Stimulated activated CD8-positive, alpha-beta memory T cell treated with anti-CD3 and anti-CD28 coated beads, Interleukin-7, amount 100 ng/mL, for 48 hours (primary cell): ENCODE measurements around the gene SHH.
"Not testable (repeated sequence)": the region's sequence is repeated elsewhere in the genome, so short reads cannot be mapped to it uniquely, and the experiment has no call there.

ENCODE experiments used
- DNase-seq, 2 donors: peaks; one replicate each; pipeline ENCODE4 v3.0.0-alpha.2; 2020; ENCODE audit warnings: low read depth in 1 of 2; ENCODE audit errors: extremely low read depth in 1 of 2

The SHH gene

GRCh38 chr7:155843426-155844018 lies 31.3 kb upstream of the SHH start:
- DNase-seq = no peak

DNA sequence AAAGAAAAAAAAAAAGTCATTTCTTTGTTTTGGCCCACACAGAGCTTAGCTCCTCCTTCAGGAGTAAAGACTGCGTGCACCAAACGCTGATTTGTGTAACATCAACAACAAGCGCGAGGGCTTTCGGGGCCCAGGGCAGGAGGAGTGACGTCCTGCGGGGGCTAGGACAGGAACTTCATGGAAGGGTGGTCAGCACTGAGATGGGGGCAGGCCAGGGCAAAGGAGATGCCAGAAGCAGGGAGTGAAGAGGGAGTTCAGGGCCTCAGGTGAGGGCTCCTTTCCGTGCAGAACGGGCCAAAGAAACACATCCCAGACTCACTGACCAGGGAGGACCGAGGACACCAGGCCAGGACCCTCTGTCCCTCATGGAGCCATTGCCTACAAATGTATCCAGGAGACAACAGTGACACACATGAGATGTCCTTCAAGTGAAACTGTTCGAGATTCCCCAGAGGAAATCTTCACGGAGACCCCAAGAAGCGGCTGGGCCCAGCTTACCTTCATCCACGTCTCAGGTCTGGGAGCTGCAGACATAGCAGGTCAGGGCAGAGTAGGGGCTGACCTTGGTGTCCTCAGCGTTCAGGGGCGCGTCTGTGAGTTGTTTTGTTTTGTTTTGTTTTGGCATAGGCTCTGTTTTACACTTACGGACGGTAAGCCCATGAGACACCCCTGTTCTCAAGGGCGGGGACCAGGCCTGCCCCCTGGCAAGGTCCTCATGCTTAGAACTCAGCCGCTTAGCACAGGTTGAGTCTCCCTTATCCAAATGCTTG lies 30.4 kb upstream of the SHH start:
- DNase-seq = no peak

- DNase-seq = no peak
These were observed 28.6 kb upstream of the SHH start for GRCh38 chr7:155840909-155841308.

DNA sequence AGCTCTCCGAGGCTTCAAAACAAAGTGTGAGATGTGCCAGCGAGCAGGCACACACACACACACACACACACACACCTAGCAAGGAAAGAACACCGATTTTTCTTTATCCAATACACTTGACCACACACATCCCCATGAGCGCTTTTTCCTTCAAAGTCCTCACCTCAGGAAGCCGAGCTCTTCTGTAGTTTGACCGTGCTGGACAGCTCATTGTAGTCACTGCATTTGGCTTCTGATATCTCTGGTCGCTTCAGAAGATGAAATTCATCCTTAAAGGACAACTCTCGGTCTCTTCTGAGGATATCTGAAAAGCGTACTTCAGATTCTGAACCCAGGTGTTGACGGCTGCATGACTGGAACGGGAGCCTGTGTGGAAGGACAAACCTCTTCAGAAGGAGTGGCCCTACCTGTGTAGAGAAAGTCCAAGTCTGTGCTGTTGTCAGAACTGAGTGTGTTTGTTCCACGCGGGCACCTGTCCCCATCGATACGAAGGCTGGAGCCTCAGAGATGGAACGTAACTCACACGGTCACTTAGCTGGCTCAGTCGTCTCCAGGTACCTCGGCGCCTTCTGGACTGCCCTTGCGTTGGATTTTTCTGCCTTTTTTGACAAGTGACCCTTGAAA lies 28.1 kb upstream of the SHH start:
- no peak for DNase-seq

DNA sequence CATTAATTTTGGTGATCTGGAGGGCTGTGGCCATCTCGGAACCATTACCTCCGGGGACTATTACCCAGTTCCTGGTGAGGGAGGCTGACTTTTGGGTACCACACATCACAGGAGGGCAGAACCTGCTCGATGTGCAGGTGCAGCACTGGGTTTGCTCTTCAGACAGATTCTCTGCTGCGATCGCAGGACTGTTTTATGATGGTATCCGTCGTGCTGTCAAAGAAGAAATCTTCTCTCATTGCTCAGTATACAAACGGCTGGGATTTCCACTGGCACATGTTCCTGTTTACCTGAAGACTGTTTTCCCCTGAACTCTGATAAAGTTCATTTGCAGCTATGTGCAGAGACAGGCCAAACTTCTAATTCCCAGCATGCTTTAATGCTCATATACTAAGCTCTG lies 27.2 kb upstream of the SHH start:
- no peak for DNase-seq

GRCh38 chr7:155838312-155838711 lies 26.0 kb upstream of the SHH start:
- DNase-seq = not testable (repeated sequence)

DNA sequence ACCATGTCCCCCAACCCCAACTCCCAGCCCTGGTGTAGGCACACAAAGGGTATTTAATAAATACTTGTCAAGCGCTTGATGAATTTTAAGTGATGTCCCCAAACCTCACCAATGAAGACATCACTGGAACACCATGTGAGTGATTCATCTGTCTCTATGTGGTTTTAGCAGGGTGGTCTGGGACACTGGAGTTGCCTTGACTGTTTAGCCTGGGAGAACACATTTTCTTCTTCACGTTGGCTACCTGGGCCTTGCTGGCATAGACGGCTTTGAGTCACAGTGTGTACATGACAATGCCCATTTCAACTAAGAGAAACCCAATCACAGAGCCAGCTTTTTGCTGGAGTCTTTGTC lies 24.8 kb upstream of the SHH start:
- DNase-seq = no peak

GRCh38 chr7:155836216-155837125 lies 24.2 kb upstream of the SHH start:
- DNase-seq = no peak

GRCh38 chr7:155835446-155836215 lies 23.4 kb upstream of the SHH start:
- no peak for DNase-seq

GRCh38 chr7:155834486-155835048 lies 22.3 kb upstream of the SHH start:
- DNase-seq = no peak

- DNase-seq = no peak
These were observed 21.4 kb upstream of the SHH start for GRCh38 chr7:155833651-155834050.

DNA sequence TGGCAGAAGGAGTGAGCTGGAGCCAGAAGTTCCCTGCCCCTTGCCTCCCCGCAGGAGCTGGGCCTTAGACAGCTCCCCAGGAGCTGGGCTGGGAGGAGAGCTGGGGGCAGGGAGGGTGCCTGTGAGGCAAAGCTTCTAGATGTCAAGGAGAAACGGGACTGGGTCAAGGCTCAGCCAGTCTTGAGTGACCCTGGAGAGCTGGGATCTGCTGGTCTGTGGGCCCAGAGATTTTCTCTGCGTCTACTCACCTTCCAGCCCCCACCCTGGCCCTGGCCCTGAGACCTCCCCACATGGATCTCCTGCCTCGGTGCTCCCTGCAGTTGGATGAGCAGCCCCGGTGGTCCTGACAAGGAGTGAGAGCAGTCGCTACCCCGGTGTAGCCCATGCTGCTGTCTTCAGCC lies 20.3 kb upstream of the SHH start:
- no peak for DNase-seq

GRCh38 chr7:155831807-155832524 lies 19.7 kb upstream of the SHH start:
- DNase-seq = no peak

- DNase-seq = no peak
These were observed 18.9 kb upstream of the SHH start for GRCh38 chr7:155830961-155831806.

DNA sequence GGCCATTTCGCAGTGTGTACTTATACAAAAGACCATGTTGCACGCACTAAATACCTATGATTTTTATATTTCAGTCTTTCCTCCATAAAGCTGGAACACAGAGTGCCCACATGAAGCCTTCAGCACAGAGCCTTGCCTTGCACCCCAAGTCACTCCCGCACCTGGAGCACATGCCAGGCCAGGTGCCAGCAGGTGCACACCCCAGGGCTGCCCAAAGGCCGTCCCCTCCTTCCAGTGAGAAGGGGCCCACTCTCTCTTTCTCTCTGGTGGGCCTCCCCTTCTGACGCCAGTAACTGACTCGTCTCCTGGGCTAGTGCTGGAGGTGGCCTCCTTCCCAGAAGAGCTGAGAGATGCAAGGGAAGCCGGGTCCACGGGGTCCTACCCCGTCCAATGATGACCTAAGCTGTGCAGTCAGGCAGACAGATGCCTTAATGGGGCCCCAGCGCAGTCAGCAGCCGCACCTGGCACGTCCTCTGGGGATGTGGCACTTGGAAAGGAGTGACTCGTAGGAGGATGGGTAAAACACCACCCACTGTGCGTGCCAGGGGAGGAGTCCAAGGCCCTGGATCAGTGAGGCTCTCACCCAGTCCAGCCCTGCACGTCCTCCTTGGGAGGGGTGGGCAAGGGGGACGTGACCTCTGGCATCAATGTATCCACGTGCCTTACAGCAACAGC lies 17.7 kb upstream of the SHH start:
- no peak for DNase-seq

DNA sequence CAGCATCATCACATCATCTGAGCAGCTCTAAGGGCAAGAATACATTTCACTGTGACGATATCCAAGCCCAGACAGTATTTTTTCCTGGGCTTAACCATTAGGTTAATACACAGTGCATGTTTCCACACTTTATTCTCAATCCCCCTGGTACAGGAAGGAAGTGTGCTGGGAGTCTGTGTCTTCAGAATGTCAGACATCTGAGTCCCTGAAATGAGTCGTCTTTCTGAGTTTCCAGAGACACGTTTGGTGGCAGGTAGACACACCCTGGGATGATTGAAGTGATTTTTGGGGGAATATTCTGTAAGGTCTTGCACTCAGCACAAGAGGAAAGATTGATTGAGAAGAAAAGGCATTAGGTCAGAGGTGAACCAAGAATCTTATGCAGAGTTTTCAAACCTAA lies 13.1 kb upstream of the SHH start:
- DNase-seq = no peak

- no peak for DNase-seq
These were observed 12.1 kb upstream of the SHH start for GRCh38 chr7:155824227-155824886.

DNA sequence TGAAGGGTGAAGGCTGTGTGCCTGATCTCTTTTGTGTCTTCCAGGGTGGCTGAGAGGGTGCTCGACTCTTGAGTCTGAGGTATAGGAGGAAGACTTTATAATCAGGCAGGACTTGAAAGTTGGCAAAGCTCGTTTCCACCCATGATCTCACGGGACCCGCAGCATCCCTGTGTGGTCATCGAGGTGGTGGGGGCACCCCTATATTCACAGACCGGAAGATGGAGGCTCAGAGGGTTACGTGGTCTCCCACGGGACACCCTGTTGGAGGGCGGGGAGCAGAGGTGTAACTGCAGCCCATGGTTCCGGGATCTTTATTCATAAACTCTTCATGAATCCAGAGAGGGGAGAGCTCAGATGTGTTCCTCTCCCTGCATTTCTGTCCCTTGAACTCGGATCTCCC lies 9.6 kb upstream of the SHH start:
- no peak for DNase-seq
